Measurements from ENCODE around the gene EXOC1L.

- TF ChIP-seq EZH2 (IDR thresholded peaks at IDR 0.05; ENCODE audit: borderline replicate concordance, low read length) = no peak
- TF ChIP-seq CTCF (conservative IDR thresholded peaks at IDR 0.05 in 1 of 2, IDR thresholded peaks at IDR 0.05 in 1 of 2; ENCODE audit: extremely low read depth in 1 of 2, insufficient read depth in 1 of 2, low read depth in 1 of 2, low read length in 2 of 2) = no peak
These were observed 32.3 kb downstream of the EXOC1L start for GRCh38 chr4:55851885-55852284.
